ENCODE measurements around the gene CNTNAP2. TPM values are rescaled to one million over a fixed set of nuclear protein-coding genes. Genes with fewer than 3 reads are reported as not detected.

Gene CNTNAP2
- total RNA-seq, 1 donor from 2014 or later: 2.2 TPM

DNA sequence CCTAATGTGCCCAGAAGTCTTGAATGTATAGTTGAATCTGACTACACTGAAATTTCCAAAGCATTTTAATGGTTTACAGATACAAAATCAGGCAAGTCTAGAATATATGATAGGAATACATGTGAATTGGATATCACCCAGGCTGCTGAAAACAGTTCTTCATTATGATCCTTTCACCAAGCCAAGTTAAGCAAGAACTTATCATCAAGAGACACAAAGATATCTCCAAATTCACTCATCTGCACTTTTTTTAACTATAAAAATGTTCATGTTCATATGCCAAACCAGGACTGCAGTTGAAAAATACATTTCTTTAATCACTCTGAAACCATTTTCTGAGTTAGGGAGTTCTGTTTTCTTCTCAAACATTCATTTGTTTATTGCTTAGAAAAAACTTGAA, 2061.4 kb downstream of the CNTNAP2 start:
- no peaks in the 10 kb centered on the region for H3K36me3 ChIP-seq
- H3K9me3 ChIP-seq: no peaks in the 10 kb centered on the region
- no peaks in the 10 kb centered on the region for H3K4me1 ChIP-seq
- intact Hi-C loops (cut with DNase I): no loop called here
- no peak overlapping the region for H3K4me3 ChIP-seq
- no peaks in the 10 kb centered on the region for H3K27me3 ChIP-seq
- H3K27ac ChIP-seq: no peak overlapping the region
- DNase-seq (ENCODE audit: extremely low spot score in 2 of 2): no peak
- no peak for TF ChIP-seq POLR2A (IDR thresholded peaks at IDR 0.05)

DNA sequence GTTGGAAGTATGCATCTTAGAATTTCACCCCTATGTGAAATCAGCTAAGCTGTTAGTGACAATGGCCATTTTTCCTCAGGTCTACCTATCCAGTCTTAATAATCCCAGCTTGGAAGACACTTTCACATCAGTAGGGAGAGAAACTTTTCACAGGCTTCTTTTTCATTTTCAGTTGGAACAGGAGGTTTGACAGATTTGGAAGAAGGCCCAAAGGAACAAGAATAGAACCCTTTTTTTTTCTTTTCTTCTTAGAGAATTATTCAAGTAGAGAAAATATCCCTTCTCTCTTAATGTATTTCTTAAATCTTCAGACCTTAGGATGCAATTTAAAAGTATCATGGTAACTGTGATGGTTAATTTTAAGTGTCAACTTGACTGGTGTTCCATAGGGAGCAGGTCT, 2063.5 kb downstream of the CNTNAP2 start:
- Histone ChIP-seq H3K4me3 (no peak overlapping the region), H3K9me3 (no peaks in the 10 kb centered on the region), H3K27ac (no peak overlapping the region), H3K36me3 (no peaks in the 10 kb centered on the region), H3K4me1 (no peaks in the 10 kb centered on the region), H3K27me3 (no peaks in the 10 kb centered on the region)
- no peak for DNase-seq (ENCODE audit: extremely low spot score in 2 of 2)
- intact Hi-C loops (cut with DNase I): no loop called here
- TF ChIP-seq, protein P1, sequence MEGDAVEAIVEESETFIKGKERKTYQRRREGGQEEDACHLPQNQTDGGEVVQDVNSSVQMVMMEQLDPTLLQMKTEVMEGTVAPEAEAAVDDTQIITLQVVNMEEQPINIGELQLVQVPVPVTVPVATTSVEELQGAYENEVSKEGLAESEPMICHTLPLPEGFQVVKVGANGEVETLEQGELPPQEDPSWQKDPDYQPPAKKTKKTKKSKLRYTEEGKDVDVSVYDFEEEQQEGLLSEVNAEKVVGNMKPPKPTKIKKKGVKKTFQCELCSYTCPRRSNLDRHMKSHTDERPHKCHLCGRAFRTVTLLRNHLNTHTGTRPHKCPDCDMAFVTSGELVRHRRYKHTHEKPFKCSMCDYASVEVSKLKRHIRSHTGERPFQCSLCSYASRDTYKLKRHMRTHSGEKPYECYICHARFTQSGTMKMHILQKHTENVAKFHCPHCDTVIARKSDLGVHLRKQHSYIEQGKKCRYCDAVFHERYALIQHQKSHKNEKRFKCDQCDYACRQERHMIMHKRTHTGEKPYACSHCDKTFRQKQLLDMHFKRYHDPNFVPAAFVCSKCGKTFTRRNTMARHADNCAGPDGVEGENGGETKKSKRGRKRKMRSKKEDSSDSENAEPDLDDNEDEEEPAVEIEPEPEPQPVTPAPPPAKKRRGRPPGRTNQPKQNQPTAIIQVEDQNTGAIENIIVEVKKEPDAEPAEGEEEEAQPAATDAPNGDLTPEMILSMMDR (IDR thresholded peaks at IDR 0.05): no peak
- TF ChIP-seq POLR2AphosphoS5 (IDR thresholded peaks at IDR 0.05; ENCODE audit: insufficient read depth in 1 of 2, low read depth in 1 of 2): no peak
- no peak for TF ChIP-seq POLR2A (IDR thresholded peaks at IDR 0.05)

DNA sequence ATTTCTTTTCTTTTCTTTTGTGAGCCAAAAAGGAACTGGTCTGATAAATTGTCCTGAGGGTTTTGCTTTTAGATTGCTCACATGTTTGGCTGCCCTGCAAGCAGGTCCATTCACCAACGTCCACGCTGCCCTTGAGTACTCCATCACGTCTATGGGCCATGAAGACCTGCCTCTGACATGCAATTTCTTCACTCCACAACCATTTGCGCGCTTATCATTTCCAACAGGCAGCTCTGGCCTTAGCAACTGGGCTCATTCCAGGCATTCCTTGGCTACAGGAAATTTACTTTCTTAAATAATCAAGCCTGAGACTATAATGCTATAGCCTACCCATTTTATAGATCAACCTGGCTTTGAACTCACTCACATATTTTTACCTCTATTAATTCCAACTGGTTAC, 2065.7 kb downstream of the CNTNAP2 start:
- intact Hi-C loops (cut with DNase I): no loop called here
- Histone ChIP-seq H3K27ac (no peak overlapping the region), H3K9me3 (no peaks in the 10 kb centered on the region), H3K4me3 (no peak overlapping the region), H3K4me1 (no peaks in the 10 kb centered on the region), H3K27me3 (no peaks in the 10 kb centered on the region), H3K36me3 (no peaks in the 10 kb centered on the region)
- TF ChIP-seq POLR2AphosphoS5 (IDR thresholded peaks at IDR 0.05; ENCODE audit: insufficient read depth in 1 of 2, low read depth in 1 of 2): no peak
- TF ChIP-seq, protein P1 (IDR thresholded peaks at IDR 0.05): no peak
- TF ChIP-seq POLR2A (IDR thresholded peaks at IDR 0.05): no peak
- no peak for DNase-seq (ENCODE audit: extremely low spot score in 2 of 2)

DNA sequence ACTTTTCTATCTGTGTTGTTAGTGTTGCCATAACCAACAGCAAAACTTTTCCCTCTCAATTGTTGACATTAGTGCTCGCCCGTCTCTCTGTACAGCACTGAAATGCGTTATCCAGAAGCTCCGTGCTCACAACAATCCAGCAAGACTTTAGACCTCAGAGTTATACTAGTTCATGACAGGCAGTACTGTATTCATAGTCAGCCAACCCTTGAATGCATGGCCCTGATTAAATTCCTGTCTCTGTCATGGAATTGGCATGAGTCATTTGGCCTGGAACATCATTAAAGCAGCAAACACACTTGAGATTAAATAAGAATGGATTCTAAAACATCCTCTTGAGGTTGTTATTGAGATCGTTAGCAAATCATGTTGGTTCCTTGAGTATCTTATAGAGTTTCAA, 2068.4 kb downstream of the CNTNAP2 start:
- no peaks in the 10 kb centered on the region for H3K4me1 ChIP-seq
- no peaks in the 10 kb centered on the region for H3K9me3 ChIP-seq
- H3K36me3 ChIP-seq: no peaks in the 10 kb centered on the region
- no peak for DNase-seq (ENCODE audit: extremely low spot score in 2 of 2)
- TF ChIP-seq POLR2AphosphoS5 (IDR thresholded peaks at IDR 0.05; ENCODE audit: insufficient read depth in 1 of 2, low read depth in 1 of 2) (no peak), POLR2A (IDR thresholded peaks at IDR 0.05) (no peak)
- TF ChIP-seq, protein P1 (IDR thresholded peaks at IDR 0.05): no peak
- no peak overlapping the region for H3K4me3 ChIP-seq
- intact Hi-C loops (cut with DNase I): no loop called here
- no peaks in the 10 kb centered on the region for H3K27me3 ChIP-seq
- no peak overlapping the region for H3K27ac ChIP-seq

DNA sequence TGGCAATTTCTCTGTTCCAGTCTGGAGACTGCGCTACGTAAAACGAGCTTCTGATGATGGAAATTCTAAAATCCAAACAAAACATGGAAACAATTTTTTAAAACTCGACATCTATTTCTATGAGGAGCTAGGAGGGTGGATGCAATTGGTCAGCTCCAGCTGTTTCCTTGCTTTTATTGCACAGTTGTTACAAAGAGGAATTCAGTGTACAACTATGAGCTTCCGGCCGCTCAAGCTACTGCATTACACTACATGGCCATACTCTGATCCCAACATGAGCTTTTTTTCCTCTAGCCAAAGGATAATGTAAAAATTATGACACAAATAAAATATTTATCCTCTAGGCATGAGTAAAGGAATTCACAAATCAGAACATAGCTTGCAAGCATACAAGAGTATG, 2070.9 kb downstream of the CNTNAP2 start:
- Histone ChIP-seq H3K9me3 (no peaks in the 10 kb centered on the region), H3K4me3 (no peak overlapping the region), H3K27ac (no peak overlapping the region), H3K27me3 (no peaks in the 10 kb centered on the region), H3K36me3 (no peaks in the 10 kb centered on the region), H3K4me1 (no peaks in the 10 kb centered on the region)
- TF ChIP-seq, protein P1 (IDR thresholded peaks at IDR 0.05): no peak
- TF ChIP-seq POLR2A (IDR thresholded peaks at IDR 0.05) (no peak), POLR2AphosphoS5 (IDR thresholded peaks at IDR 0.05; ENCODE audit: insufficient read depth in 1 of 2, low read depth in 1 of 2) (no peak)
- intact Hi-C loops (cut with DNase I): no loop called here
- DNase-seq (ENCODE audit: extremely low spot score in 2 of 2): no peak
